ENCODE data around the gene TNFAIP8L3. TPM values are rescaled to one million over a fixed set of nuclear protein-coding genes. Genes with fewer than 3 reads are reported as not detected.
A peak's percentile ranks its signal among the peaks of the same experiment; 100 is the strongest.

Gene TNFAIP8L3
- total and polyA plus RNA-seq, 4 donors, result 24.5 to 48.4 (median 27.2) TPM

GRCh38 chr15:51077221-51078153 is 17.2 kb downstream of the TNFAIP8L3 start:
- peak; percentile 88 for ATAC-seq (ENCODE audit: low FRiP score)
- no peak overlapping the region for H3K4me3 ChIP-seq (ENCODE audit: low read length in 2 of 2)
- peak; percentile 88 to 89 for DNase-seq
- intact Hi-C loops (cut with DNase I), result no loop called here
- 45% methylated on average over 32 of the region's 32 CpGs for WGBS, 2 donors
- peak overlapping the region in 1 of 2 donors; percentile 38 for H3K27ac ChIP-seq (ENCODE audit: low read depth in 1 of 2, low read length in 2 of 2)
- H3K36me3 ChIP-seq (ENCODE audit: control insufficient read depth in 1 of 2, insufficient read depth in 2 of 2, low read length in 1 of 2), result no peaks in the 10 kb centered on the region
- H3K27me3 ChIP-seq (ENCODE audit: control insufficient read depth in 1 of 2, insufficient read depth in 2 of 2, low read length in 1 of 2), result no peaks in the 10 kb centered on the region
- H3K9me3 ChIP-seq (ENCODE audit: control insufficient read depth, low read length), result no peaks in the 10 kb centered on the region
- H3K4me1 ChIP-seq (ENCODE audit: control insufficient read depth in 1 of 2, insufficient read depth in 2 of 2, low read length in 2 of 2), result peaks cover 2 to 7% of the 10 kb centered on the region in 2 donors

DNA sequence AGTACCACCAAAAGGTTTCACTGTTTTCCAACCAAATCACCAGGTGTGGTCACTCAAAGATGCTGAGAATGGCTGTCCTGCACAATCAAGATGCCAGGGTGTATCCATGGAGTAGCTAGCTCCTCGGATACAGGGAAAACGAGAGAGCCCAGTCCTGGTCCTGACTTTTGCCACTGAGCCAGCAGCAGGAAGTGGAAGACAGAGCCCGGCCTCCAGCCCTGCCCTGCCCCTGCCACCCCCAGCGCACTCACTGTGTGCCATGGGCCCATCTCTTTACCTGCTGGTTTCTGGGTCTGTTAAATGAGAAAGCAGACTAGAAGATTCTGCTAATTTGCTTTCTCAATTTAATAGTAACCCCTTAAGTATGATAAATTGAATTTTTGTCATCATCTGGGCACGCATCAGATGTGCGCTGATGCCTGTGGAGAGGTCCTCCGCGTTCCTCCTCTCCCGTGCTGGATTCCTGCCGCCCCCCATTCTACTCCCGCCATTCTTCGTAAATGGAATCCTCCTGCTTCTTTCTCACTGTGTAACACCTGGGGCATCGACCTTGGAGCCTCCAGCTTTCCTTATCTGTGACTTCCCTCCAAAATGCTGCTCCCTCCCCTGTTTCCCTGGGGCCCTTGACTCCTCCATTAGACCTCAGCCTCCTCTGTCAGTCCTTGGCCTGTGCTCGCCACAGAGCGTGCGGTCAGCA is 18.0 kb downstream of the TNFAIP8L3 start:
- Histone ChIP-seq H3K27me3 (ENCODE audit: control insufficient read depth in 1 of 2, insufficient read depth in 2 of 2, low read length in 1 of 2) (no peaks in the 10 kb centered on the region), H3K4me1 (ENCODE audit: control insufficient read depth in 1 of 2, insufficient read depth in 2 of 2, low read length in 2 of 2) (peaks cover 2 to 7% of the 10 kb centered on the region in 2 donors), H3K36me3 (ENCODE audit: control insufficient read depth in 1 of 2, insufficient read depth in 2 of 2, low read length in 1 of 2) (no peaks in the 10 kb centered on the region), H3K27ac (ENCODE audit: low read depth in 1 of 2, low read length in 2 of 2) (peak overlapping the region; percentile 23 to 38), H3K4me3 (ENCODE audit: low read length in 2 of 2) (no peak overlapping the region), H3K9me3 (ENCODE audit: control insufficient read depth, low read length) (no peaks in the 10 kb centered on the region)
- intact Hi-C loops (cut with DNase I), result no loop called here
- WGBS, 2 donors, result 80 to 83% methylated on average over 16 of the region's 16 CpGs
- DNase-seq (no peak), ATAC-seq (ENCODE audit: low FRiP score) (no peak)

- intact Hi-C loops (cut with DNase I), result no loop called here
- peaks cover 2 to 7% of the 10 kb centered on the region in 2 donors for H3K4me1 ChIP-seq (ENCODE audit: control insufficient read depth in 1 of 2, insufficient read depth in 2 of 2, low read length in 2 of 2)
- WGBS, 2 donors, result 53 to 54% methylated on average over 7 of the region's 7 CpGs
- H3K27me3 ChIP-seq (ENCODE audit: control insufficient read depth in 1 of 2, insufficient read depth in 2 of 2, low read length in 1 of 2), result no peaks in the 10 kb centered on the region
- no peak overlapping the region for H3K4me3 ChIP-seq (ENCODE audit: low read length in 2 of 2)
- ATAC-seq (ENCODE audit: low FRiP score), result no peak
- no peaks in the 10 kb centered on the region for H3K9me3 ChIP-seq (ENCODE audit: control insufficient read depth, low read length)
- no peak for DNase-seq
- H3K36me3 ChIP-seq (ENCODE audit: control insufficient read depth in 1 of 2, insufficient read depth in 2 of 2, low read length in 1 of 2), result no peaks in the 10 kb centered on the region
- peak overlapping the region; percentile 23 to 53 for H3K27ac ChIP-seq (ENCODE audit: low read depth in 1 of 2, low read length in 2 of 2)
Measured at GRCh38 chr15:51075826-51076523, 18.7 kb downstream of the TNFAIP8L3 start.

- no peak for DNase-seq
- intact Hi-C loops (cut with DNase I), result no loop called here
- Histone ChIP-seq H3K27ac (ENCODE audit: low read depth in 1 of 2, low read length in 2 of 2) (peak overlapping the region; percentile 23 to 86), H3K9me3 (ENCODE audit: control insufficient read depth, low read length) (no peaks in the 10 kb centered on the region), H3K36me3 (ENCODE audit: control insufficient read depth in 1 of 2, insufficient read depth in 2 of 2, low read length in 1 of 2) (no peaks in the 10 kb centered on the region), H3K4me1 (ENCODE audit: control insufficient read depth in 1 of 2, insufficient read depth in 2 of 2, low read length in 2 of 2) (peaks cover 2 to 7% of the 10 kb centered on the region in 2 donors), H3K4me3 (ENCODE audit: low read length in 2 of 2) (no peak overlapping the region), H3K27me3 (ENCODE audit: control insufficient read depth in 1 of 2, insufficient read depth in 2 of 2, low read length in 1 of 2) (no peaks in the 10 kb centered on the region)
- 5 to 7% methylated on average over 5 of the region's 5 CpGs for WGBS, 2 donors
- ATAC-seq (ENCODE audit: low FRiP score), result peak; percentile 59
Measured at GRCh38 chr15:51075364-51075763, 19.3 kb downstream of the TNFAIP8L3 start.

- Histone ChIP-seq H3K4me1 (ENCODE audit: control insufficient read depth in 1 of 2, insufficient read depth in 2 of 2, low read length in 2 of 2) (peaks cover 2 to 7% of the 10 kb centered on the region in 2 donors), H3K27ac (ENCODE audit: low read depth in 1 of 2, low read length in 2 of 2) (peak overlapping the region in 1 of 2 donors; percentile 86), H3K9me3 (ENCODE audit: control insufficient read depth, low read length) (no peaks in the 10 kb centered on the region), H3K36me3 (ENCODE audit: control insufficient read depth in 1 of 2, insufficient read depth in 2 of 2, low read length in 1 of 2) (no peaks in the 10 kb centered on the region), H3K27me3 (ENCODE audit: control insufficient read depth in 1 of 2, insufficient read depth in 2 of 2, low read length in 1 of 2) (no peaks in the 10 kb centered on the region), H3K4me3 (ENCODE audit: low read length in 2 of 2) (no peak overlapping the region)
- 80 to 82% methylated on average over 5 of the region's 5 CpGs for WGBS, 2 donors
- ATAC-seq (ENCODE audit: low FRiP score), result no peak
- no peak for DNase-seq
- intact Hi-C loops (cut with DNase I), result no loop called here
Measured at GRCh38 chr15:51074926-51075325, 19.8 kb downstream of the TNFAIP8L3 start.

DNA sequence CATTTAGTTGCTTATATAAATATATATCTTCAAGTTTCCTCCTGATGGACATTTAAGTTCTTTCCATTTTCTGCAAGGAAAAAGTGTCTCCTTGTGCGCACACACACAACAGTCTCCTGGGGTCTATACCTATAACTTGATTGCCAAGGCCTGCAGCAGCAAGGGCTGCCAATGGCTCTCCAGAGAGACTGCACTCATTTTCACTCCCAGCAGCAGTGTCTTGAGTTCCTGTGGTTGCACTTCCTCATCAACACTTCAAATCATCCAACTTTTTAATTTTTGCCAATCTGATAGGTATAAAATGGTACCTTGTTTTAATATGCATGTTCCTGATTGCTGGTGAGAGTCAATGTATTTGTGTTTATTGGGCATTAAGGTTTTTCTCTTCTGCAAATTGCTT is 23.1 kb downstream of the TNFAIP8L3 start:
- Histone ChIP-seq H3K4me3 (ENCODE audit: low read length in 2 of 2) (no peak overlapping the region), H3K36me3 (ENCODE audit: control insufficient read depth in 1 of 2, insufficient read depth in 2 of 2, low read length in 1 of 2) (no peaks in the 10 kb centered on the region), H3K27ac (ENCODE audit: low read depth in 1 of 2, low read length in 2 of 2) (no peak overlapping the region), H3K4me1 (ENCODE audit: control insufficient read depth in 1 of 2, insufficient read depth in 2 of 2, low read length in 2 of 2) (peaks cover 2 to 7% of the 10 kb centered on the region in 2 donors), H3K9me3 (ENCODE audit: control insufficient read depth, low read length) (no peaks in the 10 kb centered on the region), H3K27me3 (ENCODE audit: control insufficient read depth in 1 of 2, insufficient read depth in 2 of 2, low read length in 1 of 2) (no peaks in the 10 kb centered on the region)
- 56 to 60% methylated on average over 1 of the region's 1 CpG for WGBS, 2 donors
- ATAC-seq (ENCODE audit: low FRiP score) (no peak), DNase-seq (no peak)
- intact Hi-C loops (cut with DNase I), result no loop called here

GRCh38 chr15:51069983-51070382 is 24.7 kb downstream of the TNFAIP8L3 start:
- intact Hi-C loops (cut with DNase I), result no loop called here
- no peak for ATAC-seq (ENCODE audit: low FRiP score)

GRCh38 chr15:51067510-51067909 is 27.2 kb downstream of the TNFAIP8L3 start:
- Histone ChIP-seq H3K4me1 (ENCODE audit: control insufficient read depth in 1 of 2, insufficient read depth in 2 of 2, low read length in 2 of 2) (no peaks in the 10 kb centered on the region), H3K27me3 (ENCODE audit: control insufficient read depth in 1 of 2, insufficient read depth in 2 of 2, low read length in 1 of 2) (no peaks in the 10 kb centered on the region), H3K36me3 (ENCODE audit: control insufficient read depth in 1 of 2, insufficient read depth in 2 of 2, low read length in 1 of 2) (no peaks in the 10 kb centered on the region), H3K4me3 (ENCODE audit: low read length in 2 of 2) (no peak overlapping the region), H3K9me3 (ENCODE audit: control insufficient read depth, low read length) (no peaks in the 10 kb centered on the region), H3K27ac (ENCODE audit: low read depth in 1 of 2, low read length in 2 of 2) (no peak overlapping the region)
- no peak for DNase-seq
- no peak for ATAC-seq (ENCODE audit: low FRiP score)
- intact Hi-C loops (cut with DNase I), result no loop called here
- WGBS, 2 donors, result 75 to 78% methylated on average over 3 of the region's 3 CpGs

More at GRCh38 chr15:51069983-51070382, 24.7 kb downstream of the TNFAIP8L3 start:
- Histone ChIP-seq H3K27ac (ENCODE audit: low read depth in 1 of 2, low read length in 2 of 2) (no peak overlapping the region), H3K36me3 (ENCODE audit: control insufficient read depth in 1 of 2, insufficient read depth in 2 of 2, low read length in 1 of 2) (no peaks in the 10 kb centered on the region), H3K27me3 (ENCODE audit: control insufficient read depth in 1 of 2, insufficient read depth in 2 of 2, low read length in 1 of 2) (no peaks in the 10 kb centered on the region), H3K9me3 (ENCODE audit: control insufficient read depth, low read length) (no peaks in the 10 kb centered on the region), H3K4me3 (ENCODE audit: low read length in 2 of 2) (no peak overlapping the region), H3K4me1 (ENCODE audit: control insufficient read depth in 1 of 2, insufficient read depth in 2 of 2, low read length in 2 of 2) (peaks cover 2 to 3% of the 10 kb centered on the region in 2 donors)
- DNase-seq, result no peak
